GM18505 (cell line): ENCODE data around the gene PMEPA1.

Experiments
- ATAC-seq: cut with Tn5 transposase; IDR thresholded peaks from one replicate; pipeline ENCODE4 v1.9.1; 2021; ENCODE audit not compliant: unreplicated experiment
- POLR2A ChIP-seq: IDR thresholded peaks from 4 replicates; pipeline ENCODE4 v1.6.1; 2011; ENCODE audit warnings: borderline replicate concordance; ENCODE audit not compliant: insufficient read depth, insufficient read length; ENCODE audit errors: extremely low read depth

The PMEPA1 gene

GRCh38 chr20:57618764-57619050 lies 91.1 kb downstream of the PMEPA1 start:
- no peak for TF ChIP-seq POLR2A
- ATAC-seq: no peak

GRCh38 chr20:57618091-57618763 lies 91.6 kb downstream of the PMEPA1 start:
- no peak for ATAC-seq
- TF ChIP-seq POLR2A: no peak

GRCh38 chr20:57617079-57617795 lies 92.6 kb downstream of the PMEPA1 start:
- no peak for ATAC-seq
- TF ChIP-seq POLR2A: no peak

GRCh38 chr20:57616143-57616951 lies 93.5 kb downstream of the PMEPA1 start:
- no peak for ATAC-seq

GRCh38 chr20:57615445-57615811 lies 94.4 kb downstream of the PMEPA1 start:
- TF ChIP-seq POLR2A: no peak
- no peak for ATAC-seq

More at GRCh38 chr20:57616143-57616951, 93.5 kb downstream of the PMEPA1 start:
- TF ChIP-seq POLR2A: no peak

- no peak for TF ChIP-seq POLR2A
- ATAC-seq: no peak
Measured at GRCh38 chr20:57614490-57615444, 95.0 kb downstream of the PMEPA1 start.

- no peak for TF ChIP-seq POLR2A
- ATAC-seq: no peak
Measured at GRCh38 chr20:57613481-57613921, 96.3 kb downstream of the PMEPA1 start.

- TF ChIP-seq POLR2A: no peak
- no peak for ATAC-seq
Measured at GRCh38 chr20:57612916-57613315, 96.9 kb downstream of the PMEPA1 start.

GRCh38 chr20:57612436-57612835 lies 97.4 kb downstream of the PMEPA1 start:
- ATAC-seq: no peak
- TF ChIP-seq POLR2A: no peak

GRCh38 chr20:57611586-57612311 lies 98.1 kb downstream of the PMEPA1 start:
- no peak for ATAC-seq
- TF ChIP-seq POLR2A: no peak

GRCh38 chr20:57610261-57610952 lies 99.4 kb downstream of the PMEPA1 start:
- ATAC-seq: no peak
- TF ChIP-seq POLR2A: no peak

GRCh38 chr20:57609842-57610167 lies 100.0 kb downstream of the PMEPA1 start:
- no peak for TF ChIP-seq POLR2A
- ATAC-seq: no peak

GRCh38 chr20:57609086-57609841 lies 100.6 kb downstream of the PMEPA1 start:
- no peak for ATAC-seq
- no peak for TF ChIP-seq POLR2A
